Measurements from ENCODE around the gene PPP2R1A.

PPP2R1A gene

GRCh38 chr19:52230685-52231084, 40.8 kb downstream of the PPP2R1A start:
- TF ChIP-seq CTCF (IDR thresholded peaks at IDR 0.05; ENCODE audit: extremely low read depth, missing control alignments): no peak
- peak; percentile 4 for DNase-seq (ENCODE audit: low spot score)

- DNase-seq (ENCODE audit: low spot score): no peak
Observed at GRCh38 chr19:52231154-52231910, 41.5 kb downstream of the PPP2R1A start.

GRCh38 chr19:52234406-52234805, 44.6 kb downstream of the PPP2R1A start:
- no peak for DNase-seq (ENCODE audit: low spot score)
- no peak for TF ChIP-seq CTCF (IDR thresholded peaks at IDR 0.05; ENCODE audit: extremely low read depth, missing control alignments)

More at GRCh38 chr19:52231154-52231910, 41.5 kb downstream of the PPP2R1A start:
- TF ChIP-seq CTCF (IDR thresholded peaks at IDR 0.05; ENCODE audit: extremely low read depth, missing control alignments): no peak

GRCh38 chr19:52237197-52237596, 47.3 kb downstream of the PPP2R1A start:
- no peak for TF ChIP-seq CTCF (IDR thresholded peaks at IDR 0.05; ENCODE audit: extremely low read depth, missing control alignments)
- DNase-seq (ENCODE audit: low spot score): no peak

- peak; percentile 95 for TF ChIP-seq CTCF (IDR thresholded peaks at IDR 0.05; ENCODE audit: extremely low read depth, missing control alignments)
- no peak for DNase-seq (ENCODE audit: low spot score)
Observed at GRCh38 chr19:52237771-52238400, 48.0 kb downstream of the PPP2R1A start.

GRCh38 chr19:52244021-52244420, 54.2 kb downstream of the PPP2R1A start:
- no peak for DNase-seq (ENCODE audit: low spot score)

More at GRCh38 chr19:52244021-52244420, 54.2 kb downstream of the PPP2R1A start:
- no peak for TF ChIP-seq CTCF (IDR thresholded peaks at IDR 0.05; ENCODE audit: extremely low read depth, missing control alignments)

Measured in GM20000 (cell line).